Thyroid gland (tissue), 4 donors: ENCODE data around the gene OPALIN.

Source experiments
- CTCF ChIP-seq, 6 experiments: fragments of 200-600 bp in 3 of 6; fragments of 450-650 bp in 3 of 6; sonication (generic) in 3 of 6; IDR thresholded peaks; one replicate each; pipeline ENCODE4 v1.5.1; 2016 to 2019; ENCODE audit warnings: antibody characterized with exemption in 6 of 6, mild to moderate bottlenecking in 2 of 6, inconsistent platforms in 1 of 6, moderate library complexity in 1 of 6
- POLR2A ChIP-seq, 2 donors: fragments of 450-650 bp; IDR thresholded peaks; one replicate each; pipeline ENCODE4 v1.6.1; 2017; ENCODE audit warnings: antibody characterized with exemption in 2 of 2, mild to moderate bottlenecking in 2 of 2, moderate library complexity in 1 of 2

GRCh38 chr10:96384506-96384905, 25.7 kb upstream of the OPALIN start:
- TF ChIP-seq CTCF (IDR thresholded peaks at IDR 0.05) (no peak), POLR2A (IDR thresholded peaks at IDR 0.05) (no peak)
